ENCODE results near the gene BSG.
A peak's percentile ranks its signal among the peaks of the same experiment; 100 is the strongest.

Gene BSG

DNA sequence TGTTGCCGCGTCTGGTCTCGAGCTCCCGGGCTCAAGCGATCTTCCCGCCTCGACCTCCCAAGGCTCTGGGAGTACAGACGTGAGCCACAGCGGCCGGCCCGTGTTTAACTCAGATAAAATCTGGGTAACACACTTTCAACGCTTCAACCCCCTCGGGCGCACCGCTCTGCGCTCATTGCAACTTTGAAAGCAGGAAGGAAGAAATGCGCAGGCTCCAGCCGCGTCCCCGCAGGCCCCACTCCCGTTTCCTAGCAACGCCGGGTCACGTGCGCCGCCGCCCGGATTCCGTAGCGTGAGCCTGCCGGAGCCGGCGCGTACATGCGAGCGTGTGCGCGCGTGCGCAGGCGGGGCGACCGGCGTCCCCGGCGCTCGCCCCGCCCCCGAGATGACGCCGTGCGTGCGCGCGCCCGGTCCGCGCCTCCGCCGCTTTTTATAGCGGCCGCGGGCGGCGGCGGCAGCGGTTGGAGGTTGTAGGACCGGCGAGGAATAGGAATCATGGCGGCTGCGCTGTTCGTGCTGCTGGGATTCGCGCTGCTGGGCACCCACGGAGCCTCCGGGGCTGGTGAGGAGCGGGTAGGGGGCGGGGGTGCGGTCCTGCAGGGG is at the start of gene BSG:
BSG (plus strand) TSS at position 457 of the 603 bp plus-strand sequence; CDS start at position 496, 39 bp downstream.
- H3K4me3 Mint-ChIP-seq: peak within 1 kb of the TSS; percentile 98
- H3K27ac Mint-ChIP-seq: peak within 1 kb of the TSS; percentile 96
- H3K4me1 Mint-ChIP-seq: peaks cover 48% of the 10 kb centered on the region
- peaks cover 33% of the 10 kb centered on the region for H3K36me3 Mint-ChIP-seq
- H3K9me3 Mint-ChIP-seq: no peaks in the 10 kb centered on the region
- DNase-seq (ENCODE audit: low spot score in 2 of 2) (peak; percentile 96 to 99), ATAC-seq (peak; percentile 90)

DNA sequence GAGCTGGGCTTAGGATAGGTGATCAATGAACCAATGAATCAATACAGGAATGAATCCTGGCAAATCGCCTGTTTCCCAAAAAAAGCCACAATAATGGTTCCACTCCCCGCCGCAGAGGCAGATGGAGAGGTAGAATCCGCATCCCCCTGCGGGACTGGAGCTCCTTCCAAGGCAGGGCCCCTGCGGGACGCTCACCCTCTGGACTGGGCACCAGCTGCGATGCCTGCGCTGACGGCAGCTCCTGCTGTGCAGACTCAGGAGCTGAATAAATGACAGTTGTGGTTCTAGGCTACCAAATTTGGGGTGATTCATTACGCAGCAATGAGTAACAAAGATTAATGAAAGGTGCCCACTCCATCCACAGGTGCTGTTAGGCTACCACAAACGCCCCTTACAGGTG is 49.7 kb upstream of the BSG start:
- ATAC-seq (no peak), DNase-seq (ENCODE audit: low spot score in 2 of 2) (no peak)
- H3K27ac Mint-ChIP-seq: no peak overlapping the region
- H3K4me3 Mint-ChIP-seq: no peak overlapping the region
- H3K4me1 Mint-ChIP-seq: peaks cover 5% of the 10 kb centered on the region
- H3K36me3 Mint-ChIP-seq: no peaks in the 10 kb centered on the region
- no peaks in the 10 kb centered on the region for H3K9me3 Mint-ChIP-seq

DNA sequence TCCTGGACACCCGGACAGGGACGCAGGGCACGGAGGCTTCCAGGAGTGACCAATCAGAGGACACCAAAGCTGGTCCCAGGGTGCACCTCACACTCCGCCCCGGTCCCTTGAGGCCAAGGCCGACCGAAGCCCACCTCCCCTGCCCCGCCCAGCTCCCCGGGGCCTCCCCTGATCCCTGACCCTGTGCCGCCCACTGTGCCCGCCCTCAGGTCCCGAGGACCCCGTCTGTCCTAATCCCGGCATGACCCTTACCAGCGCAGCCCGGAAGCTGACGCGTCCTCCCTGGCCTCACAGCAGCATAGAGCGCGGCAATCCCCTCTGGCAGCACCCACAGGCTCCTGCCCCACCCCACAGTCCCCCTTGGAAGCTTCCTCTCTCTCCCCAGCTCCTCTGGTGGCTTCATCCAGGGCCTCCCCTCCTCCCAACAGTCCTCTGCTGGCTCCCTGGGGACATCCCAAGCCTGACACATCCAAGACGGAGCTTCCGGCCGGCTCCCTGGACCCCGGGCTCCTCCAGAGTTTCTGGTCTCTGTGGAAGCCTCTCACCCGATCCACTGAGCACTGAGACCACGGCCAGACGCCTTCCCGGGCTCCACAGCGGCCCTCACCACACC is 48.2 kb upstream of the BSG start:
- Mint-ChIP-seq H3K4me1 (peaks cover 5% of the 10 kb centered on the region), H3K4me3 (no peak overlapping the region), H3K36me3 (no peaks in the 10 kb centered on the region), H3K9me3 (no peaks in the 10 kb centered on the region), H3K27ac (no peak overlapping the region)
- DNase-seq (ENCODE audit: low spot score in 2 of 2) (no peak), ATAC-seq (peak; percentile 29)

GRCh38 chr19:525029-525428 is 47.4 kb upstream of the BSG start:
- Mint-ChIP-seq H3K27ac (peak overlapping the region; percentile 27), H3K36me3 (no peaks in the 10 kb centered on the region), H3K4me1 (peaks cover 5% of the 10 kb centered on the region), H3K4me3 (no peak overlapping the region), H3K9me3 (no peaks in the 10 kb centered on the region)
- ATAC-seq (no peak), DNase-seq (ENCODE audit: low spot score in 2 of 2) (no peak)

GRCh38 chr19:525857-526419 is 46.5 kb upstream of the BSG start:
- ATAC-seq (no peak), DNase-seq (ENCODE audit: low spot score in 2 of 2) (no peak)
- Mint-ChIP-seq H3K4me1 (peaks cover 5% of the 10 kb centered on the region), H3K27ac (no peak overlapping the region), H3K4me3 (no peak overlapping the region), H3K36me3 (no peaks in the 10 kb centered on the region), H3K9me3 (no peaks in the 10 kb centered on the region)

GRCh38 chr19:530134-531008 is 42.0 kb upstream of the BSG start:
- H3K9me3 Mint-ChIP-seq: no peaks in the 10 kb centered on the region
- DNase-seq (ENCODE audit: low spot score in 2 of 2) (no peak), ATAC-seq (no peak)
- peaks cover 19% of the 10 kb centered on the region for H3K4me1 Mint-ChIP-seq
- peak overlapping the region; percentile 77 for H3K4me3 Mint-ChIP-seq
- no peaks in the 10 kb centered on the region for H3K36me3 Mint-ChIP-seq
- peak overlapping the region; percentile 61 for H3K27ac Mint-ChIP-seq

GRCh38 chr19:531009-531752 is 41.2 kb upstream of the BSG start:
- Mint-ChIP-seq H3K4me3 (peak overlapping the region; percentile 77), H3K4me1 (peaks cover 16% of the 10 kb centered on the region), H3K27ac (peak overlapping the region; percentile 61), H3K9me3 (no peaks in the 10 kb centered on the region), H3K36me3 (no peaks in the 10 kb centered on the region)
- ATAC-seq: peak; percentile 79
- DNase-seq (ENCODE audit: low spot score in 2 of 2): peak; percentile 96 to 99

DNA sequence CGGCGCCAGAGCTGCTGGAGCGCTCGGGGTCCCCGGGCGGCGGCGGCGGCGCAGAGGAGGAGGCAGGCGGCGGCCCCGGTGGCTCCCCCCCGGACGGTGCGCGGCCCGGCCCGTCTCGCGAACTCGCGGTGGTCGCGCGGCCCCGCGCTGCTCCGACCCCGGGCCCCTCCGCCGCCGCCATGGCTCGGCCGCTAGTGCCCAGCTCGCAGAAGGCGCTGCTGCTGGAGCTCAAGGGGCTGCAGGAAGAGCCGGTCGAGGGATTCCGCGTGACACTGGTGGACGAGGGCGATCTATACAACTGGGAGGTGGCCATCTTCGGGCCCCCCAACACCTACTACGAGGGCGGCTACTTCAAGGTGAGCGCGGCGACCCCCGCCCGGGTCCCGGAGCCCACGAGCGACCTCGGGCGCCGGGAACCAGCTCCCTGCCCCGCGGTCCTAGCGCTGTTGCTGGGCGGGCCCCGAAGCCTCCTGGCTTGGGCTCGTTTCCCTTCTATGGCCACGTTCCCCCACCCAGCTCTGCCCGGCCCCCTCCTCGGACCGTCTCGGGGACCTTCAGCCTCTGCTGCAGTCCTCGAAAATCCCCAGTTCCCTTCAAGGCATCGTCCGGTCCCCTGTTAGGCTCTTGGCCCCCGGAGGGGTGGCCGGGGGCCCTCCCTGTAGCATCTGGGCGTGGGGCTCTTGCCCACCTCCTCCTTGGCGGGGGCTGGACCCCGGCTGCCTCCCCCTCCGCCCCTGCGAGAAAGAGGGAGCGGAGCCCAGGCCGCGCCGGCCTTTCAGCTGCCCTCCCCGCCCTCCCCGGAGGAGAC is 40.4 kb upstream of the BSG start, which contains the start of gene CDC34:
CDC34 (plus strand) TSS at position 8 of the 808 bp plus-strand sequence; CDS start at position 180, 172 bp downstream.
- Mint-ChIP-seq H3K4me1 (peaks cover 16% of the 10 kb centered on the region), H3K9me3 (no peaks in the 10 kb centered on the region), H3K4me3 (peak within 1 kb of the TSS; percentile 77), H3K36me3 (no peaks in the 10 kb centered on the region), H3K27ac (peak within 1 kb of the TSS; percentile 88)
- ATAC-seq (peak; percentile 52), DNase-seq (ENCODE audit: low spot score in 2 of 2) (no peak)

GRCh38 chr19:532561-533363 is 39.6 kb upstream of the BSG start:
- Mint-ChIP-seq H3K27ac (peak overlapping the region; percentile 88), H3K9me3 (no peaks in the 10 kb centered on the region), H3K36me3 (peaks cover 4% of the 10 kb centered on the region), H3K4me1 (peaks cover 16% of the 10 kb centered on the region), H3K4me3 (peak overlapping the region; percentile 77)
- DNase-seq (ENCODE audit: low spot score in 2 of 2) (no peak), ATAC-seq (no peak)

- Mint-ChIP-seq H3K36me3 (peaks cover 12% of the 10 kb centered on the region), H3K9me3 (no peaks in the 10 kb centered on the region), H3K27ac (peak overlapping the region; percentile 88), H3K4me1 (peaks cover 16% of the 10 kb centered on the region), H3K4me3 (peak overlapping the region; percentile 77)
- ATAC-seq (no peak), DNase-seq (ENCODE audit: low spot score in 2 of 2) (no peak)
Measured at GRCh38 chr19:533364-534058, 38.9 kb upstream of the BSG start.

DNA sequence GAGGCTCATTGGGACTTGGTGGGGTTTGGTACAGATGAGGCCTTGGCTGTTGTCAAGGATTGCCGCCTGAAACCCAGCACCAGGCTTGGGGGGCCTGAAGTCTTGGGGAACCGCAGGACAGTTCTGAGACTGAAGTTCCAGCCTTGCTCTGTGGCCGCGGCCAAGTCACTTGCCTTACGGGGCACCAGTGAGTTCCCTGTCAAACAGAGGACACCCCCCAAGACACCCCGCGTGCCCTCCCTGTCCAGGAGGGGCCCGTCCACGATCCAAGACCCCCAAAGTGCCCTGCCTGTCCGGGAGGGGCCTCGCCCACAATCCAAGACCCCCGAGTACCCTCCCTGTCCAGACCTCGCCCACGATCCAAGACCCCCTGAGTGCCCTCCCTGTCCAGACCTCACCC is 38.3 kb upstream of the BSG start:
- no peak overlapping the region for H3K27ac Mint-ChIP-seq
- H3K9me3 Mint-ChIP-seq: no peaks in the 10 kb centered on the region
- peak overlapping the region; percentile 77 for H3K4me3 Mint-ChIP-seq

GRCh38 chr19:535017-535835 is 37.2 kb upstream of the BSG start:
- Mint-ChIP-seq H3K9me3 (no peaks in the 10 kb centered on the region), H3K4me3 (peak overlapping the region; percentile 55), H3K27ac (peak overlapping the region; percentile 77), H3K36me3 (peaks cover 22% of the 10 kb centered on the region), H3K4me1 (peaks cover 16% of the 10 kb centered on the region)
- no peak for DNase-seq (ENCODE audit: low spot score in 2 of 2)
- no peak for ATAC-seq

More for the DNA sequence above, 38.3 kb upstream of the BSG start:
- H3K4me1 Mint-ChIP-seq: peaks cover 16% of the 10 kb centered on the region
- DNase-seq (ENCODE audit: low spot score in 2 of 2): no peak
- H3K36me3 Mint-ChIP-seq: peaks cover 18% of the 10 kb centered on the region
- ATAC-seq: no peak

Data from stimulated activated effector memory CD8-positive, alpha-beta T cell treated with anti-CD3 and anti-CD28 coated beads, Interleukin-12 subunit alpha, Interleukin-12 subunit beta, amount 100 ng/mL, for 72 hours (primary cell).